ENCODE data around the gene SH3GL3.
A peak's percentile ranks its signal among the peaks of the same experiment; 100 is the strongest.

Gene SH3GL3, protein sequence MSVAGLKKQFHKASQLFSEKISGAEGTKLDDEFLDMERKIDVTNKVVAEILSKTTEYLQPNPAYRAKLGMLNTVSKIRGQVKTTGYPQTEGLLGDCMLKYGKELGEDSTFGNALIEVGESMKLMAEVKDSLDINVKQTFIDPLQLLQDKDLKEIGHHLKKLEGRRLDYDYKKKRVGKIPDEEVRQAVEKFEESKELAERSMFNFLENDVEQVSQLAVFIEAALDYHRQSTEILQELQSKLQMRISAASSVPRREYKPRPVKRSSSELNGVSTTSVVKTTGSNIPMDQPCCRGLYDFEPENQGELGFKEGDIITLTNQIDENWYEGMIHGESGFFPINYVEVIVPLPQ

DNA sequence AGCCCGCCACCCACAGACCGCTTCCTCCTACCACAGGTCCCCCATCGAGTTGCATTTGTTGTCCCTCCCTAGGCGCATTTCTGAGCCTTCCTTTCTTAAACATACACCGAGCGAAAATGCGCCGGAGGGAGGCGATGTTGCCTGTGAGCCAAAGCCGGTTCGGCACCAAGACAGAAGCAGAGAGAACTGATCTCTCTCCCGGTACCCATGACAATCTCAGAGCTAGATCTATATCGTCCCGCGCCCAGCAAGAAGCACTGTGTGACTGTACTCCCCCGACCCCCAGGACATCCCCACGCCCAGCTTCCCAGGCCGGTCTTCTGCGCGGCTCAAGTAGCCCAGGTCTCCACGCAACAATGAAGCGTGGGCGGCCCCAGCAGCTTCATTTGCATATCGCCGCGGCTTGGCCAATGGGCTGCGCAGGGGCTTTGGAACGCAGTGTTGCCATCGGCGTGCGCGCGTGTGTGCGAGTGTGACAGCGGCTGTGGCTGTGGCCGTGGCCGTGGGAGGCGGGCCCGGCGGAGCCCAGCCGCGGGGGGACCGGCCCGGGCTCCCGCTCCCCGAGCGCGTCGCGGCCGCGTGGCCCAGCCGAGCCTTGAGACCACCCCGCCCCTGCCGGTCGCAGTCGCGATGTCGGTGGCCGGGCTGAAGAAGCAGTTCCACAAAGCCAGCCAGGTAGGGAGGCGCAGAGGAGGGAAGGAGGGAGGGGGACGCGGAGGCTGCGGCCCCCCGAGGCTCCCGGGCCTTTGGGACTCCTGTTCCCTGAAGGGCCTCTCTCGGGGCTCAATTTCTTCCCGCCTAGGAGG is at the start of gene SH3GL3:
Gene SH3GL3, plus strand, starts transcription at position 438 of the 806 bp plus-strand sequence. Its CDS starts 193 bp downstream, at position 631.
- peak; percentile 85 for DNase-seq (ENCODE audit: low spot score)

DNA sequence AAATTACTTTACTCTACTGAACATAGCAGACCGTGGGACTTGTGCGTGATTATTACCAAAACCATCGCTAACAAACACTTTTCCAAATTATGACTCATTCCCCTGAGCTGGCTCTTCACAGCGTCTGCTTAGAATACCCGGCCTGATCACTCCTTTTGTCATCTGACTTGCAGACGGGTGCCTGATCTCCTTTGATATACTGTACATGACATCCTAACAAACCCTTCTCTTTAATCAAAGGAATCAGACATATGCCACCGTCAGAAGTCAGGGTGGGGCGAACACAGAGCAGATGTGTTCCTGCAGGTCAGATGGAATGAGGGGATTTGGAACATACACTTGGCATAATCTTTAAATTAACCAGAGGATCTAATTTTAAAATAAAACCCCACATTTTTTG is 48.5 kb upstream of the SH3GL3 start:
- DNase-seq (ENCODE audit: low spot score): peak; percentile 80

GRCh38 chr15:83404121-83404520 is 43.0 kb upstream of the SH3GL3 start:
- no peak for DNase-seq (ENCODE audit: low spot score)

DNA sequence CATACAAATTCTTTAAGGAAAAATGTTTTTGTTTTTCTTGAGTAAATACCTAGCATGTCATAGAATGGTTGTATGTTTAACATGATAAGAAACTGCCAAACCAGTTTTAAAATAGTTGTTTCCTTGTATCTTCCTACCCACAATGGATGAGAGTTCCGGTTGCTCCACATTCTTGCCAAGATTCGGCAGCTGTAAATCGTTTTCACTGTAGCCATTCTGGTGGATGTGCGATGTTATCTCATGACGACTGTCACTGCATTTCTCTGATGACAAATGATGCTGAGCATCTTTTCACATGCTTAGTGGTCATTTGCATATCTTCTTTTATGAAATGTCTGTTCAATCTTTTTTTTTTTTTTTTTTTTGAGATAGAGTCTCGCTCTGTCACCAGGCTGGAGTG is 36.6 kb upstream of the SH3GL3 start:
- DNase-seq (ENCODE audit: low spot score): no peak

DNA sequence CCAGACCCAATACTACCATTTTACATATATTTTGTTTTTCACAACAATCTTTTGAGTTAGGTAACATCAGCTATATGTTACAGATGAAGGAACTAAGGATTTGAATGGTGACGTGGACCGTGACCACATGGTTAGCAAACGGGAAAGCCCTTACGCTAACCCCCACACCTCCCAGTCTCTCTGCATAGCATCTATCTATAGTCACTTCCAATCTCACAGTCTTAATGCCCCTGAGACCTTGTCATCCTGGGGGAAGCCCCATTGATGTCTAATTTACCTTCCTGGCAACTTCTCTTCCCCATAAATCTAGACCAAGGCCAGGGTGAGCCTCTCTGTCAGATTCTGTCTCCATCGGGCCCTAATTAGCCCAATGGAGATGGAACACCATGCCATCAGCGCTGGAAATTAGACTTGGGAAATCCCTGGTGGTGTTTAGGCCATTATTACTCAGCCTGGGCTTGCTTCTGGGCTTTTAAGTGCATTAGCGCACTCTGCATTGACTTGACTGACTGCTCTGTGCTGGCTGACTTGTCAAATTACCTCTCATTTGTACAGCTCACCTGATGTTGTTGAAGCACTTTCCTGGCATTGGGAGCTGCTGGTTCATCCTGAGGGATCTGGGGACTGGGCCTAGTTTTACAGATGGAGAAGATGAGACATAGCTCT is 34.0 kb upstream of the SH3GL3 start:
- DNase-seq (ENCODE audit: low spot score): no peak

GRCh38 chr15:83422081-83422480 is 25.1 kb upstream of the SH3GL3 start:
- DNase-seq (ENCODE audit: low spot score): no peak

DNA sequence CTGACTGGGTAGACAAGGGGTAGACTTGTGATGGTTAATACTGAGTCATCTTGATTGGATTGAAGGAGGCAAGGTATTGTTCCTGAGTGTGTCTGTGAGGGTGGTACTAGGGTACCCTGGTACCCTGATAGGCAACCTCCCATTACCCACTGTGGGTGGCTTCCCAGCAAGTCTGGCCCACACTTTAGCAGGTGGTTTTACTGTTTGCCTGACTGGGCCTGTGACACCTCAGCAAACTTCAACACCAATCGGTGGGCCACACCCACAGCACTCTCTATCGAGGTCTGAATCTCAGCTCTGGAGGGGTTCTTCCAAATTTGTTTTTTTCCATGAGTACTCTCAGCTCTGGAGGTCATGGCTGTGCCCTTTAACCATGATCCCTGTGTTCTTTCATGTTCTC is 24.6 kb upstream of the SH3GL3 start:
- DNase-seq (ENCODE audit: low spot score): no peak

DNA sequence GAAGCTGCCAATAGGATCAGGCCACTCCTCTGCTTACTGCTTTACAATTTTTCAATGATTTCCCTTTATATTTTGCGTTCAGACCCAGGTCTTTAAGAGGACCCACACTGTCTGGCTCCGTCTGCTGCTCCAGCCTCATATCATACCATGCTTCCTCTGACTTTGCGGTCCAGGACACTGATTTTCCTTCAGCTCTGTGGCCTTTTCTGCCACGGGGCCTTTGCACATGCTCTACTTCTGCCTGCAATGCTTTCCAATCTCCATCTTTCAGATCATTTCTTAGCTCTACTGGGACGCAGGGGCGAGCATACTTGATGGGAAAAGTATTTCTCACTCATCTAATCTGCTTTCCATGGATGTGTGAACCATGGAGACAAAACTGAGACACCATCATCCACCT is 23.0 kb upstream of the SH3GL3 start:
- no peak for DNase-seq (ENCODE audit: low spot score)

DNA sequence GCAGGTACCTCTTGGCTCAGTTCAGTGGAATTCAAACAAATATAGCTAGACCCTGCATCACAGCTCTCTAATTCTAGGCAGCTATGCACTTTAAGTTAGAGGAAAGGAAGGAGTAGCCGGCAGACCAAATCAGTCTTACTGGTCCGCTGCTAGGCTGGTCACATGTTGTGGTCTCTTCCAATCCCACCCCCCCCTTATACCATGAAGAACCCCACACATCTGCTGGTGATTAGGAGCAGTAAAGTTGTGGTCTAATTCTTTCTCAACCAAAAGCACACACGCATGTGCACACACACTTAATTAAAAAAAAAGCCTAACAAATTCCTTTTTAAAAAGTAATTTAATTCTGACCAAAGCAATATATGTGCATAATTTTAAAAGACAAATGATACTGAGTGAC is 16.7 kb upstream of the SH3GL3 start:
- peak; percentile 52 for DNase-seq (ENCODE audit: low spot score)

DNA sequence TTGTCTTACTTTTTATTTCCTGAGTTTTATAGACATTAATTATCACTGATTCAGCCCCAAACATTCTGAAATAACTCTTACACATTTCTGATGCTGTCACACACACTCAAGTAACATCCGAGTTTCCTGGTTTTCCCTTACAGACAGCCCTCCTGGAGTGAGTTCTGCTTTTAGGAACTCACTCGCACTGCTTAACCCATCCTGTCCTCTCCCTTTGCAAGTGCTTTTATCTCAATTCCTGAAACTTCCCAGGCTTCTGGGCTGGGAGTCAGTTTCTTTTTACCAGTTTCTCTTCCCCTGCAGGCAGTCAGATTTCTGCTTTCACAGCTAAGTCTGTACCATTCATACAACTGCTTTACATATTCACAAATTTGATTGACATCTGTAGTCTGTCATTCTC is 15.6 kb upstream of the SH3GL3 start:
- no peak for DNase-seq (ENCODE audit: low spot score)

- DNase-seq (ENCODE audit: low spot score): no peak
These were observed 11.9 kb upstream of the SH3GL3 start for GRCh38 chr15:83435202-83435601.

DNA sequence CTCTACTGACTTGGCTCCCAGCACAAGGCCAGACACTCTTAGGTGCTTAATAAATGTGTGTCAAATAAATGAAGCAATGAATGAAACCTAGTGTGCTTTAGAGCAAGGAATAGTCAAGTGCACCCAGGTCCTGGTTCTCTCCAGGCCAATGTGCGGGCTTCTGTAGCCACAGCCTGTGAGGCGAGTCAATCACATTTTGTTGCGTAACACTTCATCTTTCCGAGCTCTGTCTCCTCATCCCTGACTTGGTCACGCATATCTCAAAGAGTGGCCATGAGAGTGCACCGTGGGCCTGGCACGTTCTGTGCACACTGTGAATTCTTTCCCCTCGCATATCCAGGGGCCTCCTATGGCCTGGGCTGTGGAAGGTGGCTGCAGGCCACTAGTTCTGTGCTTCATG is 11.4 kb upstream of the SH3GL3 start:
- no peak for DNase-seq (ENCODE audit: low spot score)

DNA sequence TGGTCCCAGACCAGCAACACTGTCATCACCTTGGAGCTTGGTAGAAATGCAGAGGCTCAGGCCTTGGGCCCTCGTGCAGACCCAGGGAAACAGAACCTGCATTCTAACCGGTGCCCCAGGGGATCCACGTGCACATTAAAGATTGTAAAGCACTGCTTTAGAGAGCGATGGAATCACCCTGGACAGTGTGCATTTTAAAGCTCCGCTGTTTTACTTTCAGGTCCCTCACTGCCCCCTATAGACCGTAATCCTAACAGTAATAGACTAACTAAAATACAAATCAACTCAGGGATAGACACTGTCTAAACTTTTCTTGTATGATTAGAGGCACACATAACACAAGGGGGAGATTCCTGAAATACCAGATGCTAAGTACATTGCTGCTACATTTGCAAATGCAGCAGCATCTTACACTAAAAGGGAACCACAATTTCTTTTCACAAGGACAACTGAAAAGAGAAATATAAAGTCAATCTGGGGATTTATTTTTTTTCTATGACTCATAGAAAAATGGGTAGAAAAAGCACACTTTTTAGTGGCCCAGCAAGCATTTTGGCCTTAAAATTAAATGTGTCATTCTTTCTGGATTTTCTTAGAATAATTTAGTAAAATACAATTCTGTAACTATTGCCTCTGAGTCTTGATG is 10.5 kb upstream of the SH3GL3 start:
- DNase-seq (ENCODE audit: low spot score): peak; percentile 74

- no peak for DNase-seq (ENCODE audit: low spot score)
These were observed 3.9 kb upstream of the SH3GL3 start for GRCh38 chr15:83443076-83443847.

- no peak for DNase-seq (ENCODE audit: low spot score)
These were observed 2.2 kb upstream of the SH3GL3 start for GRCh38 chr15:83444936-83445335.

DNA sequence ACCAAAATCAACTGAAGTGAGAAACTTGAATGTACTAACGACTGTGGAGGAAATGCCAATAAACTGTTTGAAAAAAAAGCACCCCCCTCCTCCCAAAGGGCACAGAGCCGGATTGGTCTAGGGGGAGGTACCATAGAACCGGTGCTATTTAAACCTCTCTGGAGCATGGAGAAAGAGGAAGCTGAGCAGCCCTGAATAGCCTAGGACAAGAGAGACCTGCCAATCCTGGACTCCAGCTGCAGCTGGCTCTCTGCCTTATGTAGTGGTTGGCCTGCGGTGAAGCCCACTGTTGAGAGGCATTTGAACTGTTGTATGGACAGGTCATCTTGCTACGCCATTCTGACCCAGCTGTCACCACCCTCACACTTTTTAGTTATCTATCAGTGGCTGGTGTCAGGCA is 1.5 kb upstream of the SH3GL3 start:
- DNase-seq (ENCODE audit: low spot score): no peak

DNA sequence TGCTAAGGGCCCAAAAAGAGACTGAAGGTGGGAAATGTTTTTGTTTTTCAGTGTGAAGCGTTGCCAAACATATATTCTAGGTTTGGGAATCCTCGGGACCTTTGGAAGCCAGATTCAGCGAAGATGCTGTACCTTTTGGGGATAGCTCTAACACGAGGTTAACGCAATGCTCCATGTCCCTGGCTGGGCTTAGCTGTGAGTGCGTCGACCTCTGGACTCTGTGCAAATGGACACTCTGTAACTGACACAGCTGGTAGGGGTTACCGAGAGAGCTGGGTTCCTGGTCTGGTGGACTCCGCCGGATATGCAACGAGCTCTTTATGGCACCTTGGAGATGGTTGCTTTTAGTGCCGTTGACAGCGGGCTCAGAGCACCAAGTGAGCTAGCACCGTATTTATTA is 724 bp upstream of the SH3GL3 start:
- DNase-seq (ENCODE audit: low spot score): no peak

DNA sequence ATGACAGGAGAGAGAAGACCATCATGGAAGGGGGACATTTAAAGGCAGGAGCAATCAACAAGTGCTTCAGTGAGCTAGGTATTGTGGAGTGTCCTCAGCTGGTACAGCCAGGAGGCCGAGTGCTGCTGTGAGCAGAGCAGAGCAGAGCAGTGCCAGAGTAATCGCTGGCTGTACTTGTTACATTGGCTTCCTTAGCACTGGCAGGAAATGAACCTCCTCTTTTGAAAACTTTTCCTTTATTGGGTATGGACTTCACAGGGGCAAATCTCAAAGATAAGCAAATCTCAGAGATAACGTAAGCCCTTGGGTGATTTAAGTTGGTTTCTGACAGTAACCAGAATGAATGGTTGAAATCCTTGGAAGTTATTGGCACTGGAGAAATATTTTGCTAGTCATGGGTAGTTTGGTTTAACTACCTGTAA is 2.1 kb downstream of the SH3GL3 start:
- DNase-seq (ENCODE audit: low spot score): no peak

GRCh38 chr15:83449937-83450506 is 2.9 kb downstream of the SH3GL3 start:
- peak; percentile 54 for DNase-seq (ENCODE audit: low spot score)

DNA sequence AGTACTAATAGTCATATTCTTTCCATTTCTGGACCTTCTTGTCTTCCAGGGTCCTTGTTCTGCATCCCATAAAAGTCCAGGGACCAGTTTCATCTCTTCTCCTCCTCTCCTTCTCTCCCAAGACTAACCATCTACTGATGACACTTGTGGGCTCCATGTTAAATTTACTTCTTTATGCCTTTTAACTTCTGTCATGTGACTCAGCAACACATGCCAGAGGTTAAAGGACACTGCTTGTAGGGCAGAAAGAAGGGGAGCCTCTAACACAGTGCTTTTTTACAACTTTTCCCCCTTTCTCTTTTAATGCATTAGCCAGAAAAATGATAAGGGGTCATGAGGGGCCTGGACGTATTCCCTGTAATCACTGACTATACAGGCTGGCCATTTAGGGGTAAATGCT is 10.0 kb downstream of the SH3GL3 start:
- DNase-seq (ENCODE audit: low spot score): no peak

DNA sequence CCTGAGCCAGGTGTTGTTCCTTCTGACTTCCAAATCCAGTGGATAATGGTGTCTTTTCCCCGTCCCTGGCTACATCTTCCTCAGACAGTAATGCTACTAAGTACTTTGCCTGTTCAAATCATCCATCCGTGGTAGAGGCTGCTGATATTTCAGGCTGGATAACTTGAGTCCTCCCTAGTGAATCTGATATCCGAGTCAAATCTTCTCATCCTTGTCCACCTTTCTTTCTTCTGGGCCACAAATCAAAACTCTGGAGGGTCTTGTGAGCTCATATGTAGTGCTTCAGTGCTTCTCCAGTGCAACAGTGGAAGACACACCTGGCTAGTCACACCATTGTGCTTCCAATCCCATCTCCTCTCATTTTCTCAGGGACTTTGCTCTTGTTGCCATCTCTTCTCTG is 11.2 kb downstream of the SH3GL3 start:
- DNase-seq (ENCODE audit: low spot score): no peak

Data from GM03348 (cell line).